Right atrium auricular region (tissue), 2 donors: ENCODE results near the gene KCNQ1. TPM values are rescaled to one million over a fixed set of nuclear protein-coding genes. Genes with fewer than 3 reads are reported as not detected.

Source experiments
- DNase-seq: peaks from one replicate; pipeline ENCODE4 v3.0.0-alpha.2; 2019; ENCODE audit warnings: low spot score
- H3K27ac ChIP-seq, 2 donors: fragments of 200-600 bp; sonication (generic); 1 replicate in 1 of 2; 2 replicates in 1 of 2; pipeline ENCODE4 v1.5.1; 2016 to 2019
- H3K27me3 ChIP-seq, 2 donors: fragments of 200-600 bp; sonication (generic); one replicate each; pipeline versions ENCODE4 v1.5.1 to v1.6.0; 2017 to 2019
- H3K36me3 ChIP-seq: fragments of 200-600 bp; sonication (generic); one replicate; pipeline ENCODE4 v1.5.1; 2016
- H3K4me1 ChIP-seq, 2 donors: fragments of 200-600 bp; sonication (generic); one replicate each; pipeline versions ENCODE4 v1.5.1 to v1.6.0; 2017 to 2019
- H3K4me3 ChIP-seq, 2 donors: fragments of 200-600 bp; sonication (generic); 1 replicate in 1 of 2; 2 replicates in 1 of 2; pipeline ENCODE4 v1.5.1; 2017 to 2019; ENCODE audit warnings: mild to moderate bottlenecking in 1 of 2, moderate library complexity in 1 of 2
- H3K9me3 ChIP-seq, 2 donors: fragments of 200-600 bp; sonication (generic); one replicate each; pipeline ENCODE4 v1.5.1; 2019
- CTCF ChIP-seq, 2 donors: fragments of 200-600 bp; sonication (generic); IDR thresholded peaks; one replicate each; pipeline ENCODE4 v1.5.1; 2019; ENCODE audit warnings: antibody characterized with exemption in 2 of 2
- total RNA-seq, 2 donors: library from RNA; depleted of rRNA; stranded (reverse); fragments of >200 nt; gene quantifications; one replicate each; pipeline ENCODE4 v1.1.0, GENCODE V29; 2016

Gene KCNQ1
- total RNA-seq, 2 donors from 2014 or later, result 12.7 to 25.1 TPM

DNA sequence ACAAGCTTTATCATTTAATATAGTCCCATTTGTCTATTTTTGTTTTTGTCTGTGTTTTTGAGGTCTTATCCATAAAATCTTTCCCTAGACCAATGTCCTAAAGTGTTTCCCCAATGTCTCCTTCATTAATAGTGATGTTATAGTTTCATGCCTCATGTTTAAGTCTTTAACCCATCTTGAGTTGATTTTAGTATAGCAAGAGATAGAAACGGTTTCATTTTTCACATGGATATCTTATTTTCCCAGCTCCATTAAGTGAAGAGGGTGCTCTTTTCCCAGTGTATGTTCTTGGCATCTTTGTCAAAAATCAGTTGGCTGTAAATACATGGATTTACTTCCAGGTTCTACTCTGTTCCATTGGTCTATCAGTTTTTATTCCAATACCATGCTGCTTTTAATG, 196.8 kb downstream of the KCNQ1 start:
- no peak overlapping the region for H3K4me3 ChIP-seq
- no peaks in the 10 kb centered on the region for H3K36me3 ChIP-seq
- no peak overlapping the region for H3K27ac ChIP-seq
- DNase-seq, result no peak
- TF ChIP-seq CTCF (IDR thresholded peaks at IDR 0.05), result no peak
- no peaks in the 10 kb centered on the region for H3K27me3 ChIP-seq
- H3K9me3 ChIP-seq, result peaks cover 23 to 78% of the 10 kb centered on the region in 2 donors
- no peaks in the 10 kb centered on the region for H3K4me1 ChIP-seq

- no peak for DNase-seq
- H3K4me3 ChIP-seq, result no peak overlapping the region
- no peak overlapping the region for H3K27ac ChIP-seq
- H3K4me1 ChIP-seq, result no peaks in the 10 kb centered on the region
- no peaks in the 10 kb centered on the region for H3K36me3 ChIP-seq
- no peak for TF ChIP-seq CTCF (IDR thresholded peaks at IDR 0.05)
- no peaks in the 10 kb centered on the region for H3K27me3 ChIP-seq
- H3K9me3 ChIP-seq, result peaks cover 23 to 85% of the 10 kb centered on the region in 2 donors
Observed at GRCh38 chr11:2643746-2644145, 198.9 kb downstream of the KCNQ1 start.

DNA sequence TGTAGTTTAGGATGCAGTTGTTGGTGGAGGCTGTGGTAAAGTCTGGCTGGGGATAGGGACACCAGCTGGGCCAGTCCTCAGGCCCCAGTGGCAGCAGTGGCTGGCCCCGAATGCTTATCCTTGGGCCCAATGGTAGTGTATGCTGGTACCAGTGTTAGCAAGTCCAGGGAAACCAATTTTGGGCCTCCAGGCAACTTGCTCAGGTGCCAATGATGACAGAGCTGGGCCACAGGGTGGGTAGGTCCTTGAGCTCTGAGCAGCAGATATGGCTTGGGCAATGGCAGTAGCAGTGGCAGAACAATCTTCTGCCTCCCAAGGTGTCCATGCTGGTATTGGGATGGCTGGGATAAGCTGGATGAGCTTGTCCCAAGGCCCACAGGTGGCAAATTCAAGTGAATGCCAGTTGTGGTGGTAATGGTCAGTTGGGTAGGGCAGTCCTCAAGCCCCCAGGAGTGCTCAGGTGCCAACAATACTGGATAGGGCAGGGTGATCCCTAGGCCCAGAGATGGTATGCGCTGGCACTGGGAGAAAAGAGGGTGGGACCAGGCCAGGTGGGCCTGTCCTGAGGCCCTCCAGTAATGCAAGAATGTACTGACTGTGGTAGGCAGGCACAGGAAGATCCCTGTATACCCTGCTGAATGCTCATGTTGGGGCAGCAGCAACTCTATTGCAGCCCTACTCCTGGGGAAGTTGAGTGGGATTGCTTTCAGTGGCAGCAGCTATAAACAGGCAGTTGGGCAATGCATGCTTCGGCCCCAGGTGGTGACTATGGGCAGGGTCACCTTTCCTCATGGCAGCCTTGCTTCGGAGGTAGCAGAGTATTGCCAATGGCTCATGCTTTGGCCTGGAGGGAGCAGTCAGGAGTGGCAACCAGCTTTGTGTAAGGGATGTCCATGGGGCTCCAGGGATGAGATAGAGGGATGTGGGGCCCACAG, 200.3 kb downstream of the KCNQ1 start:
- no peak for TF ChIP-seq CTCF (IDR thresholded peaks at IDR 0.05)
- no peaks in the 10 kb centered on the region for H3K27me3 ChIP-seq
- no peaks in the 10 kb centered on the region for H3K4me1 ChIP-seq
- H3K36me3 ChIP-seq, result no peaks in the 10 kb centered on the region
- no peak overlapping the region for H3K27ac ChIP-seq
- DNase-seq, result no peak
- H3K9me3 ChIP-seq, result peaks cover 28 to 84% of the 10 kb centered on the region in 2 donors
- H3K4me3 ChIP-seq, result no peak overlapping the region

- Histone ChIP-seq H3K27ac (no peak overlapping the region), H3K4me3 (no peak overlapping the region), H3K36me3 (no peaks in the 10 kb centered on the region), H3K9me3 (peaks cover 33 to 84% of the 10 kb centered on the region in 2 donors), H3K27me3 (no peaks in the 10 kb centered on the region), H3K4me1 (no peaks in the 10 kb centered on the region)
- TF ChIP-seq CTCF (IDR thresholded peaks at IDR 0.05), result no peak
- DNase-seq, result no peak
Observed at GRCh38 chr11:2645779-2646118, 200.9 kb downstream of the KCNQ1 start.

- no peaks in the 10 kb centered on the region for H3K36me3 ChIP-seq
- peaks cover 33 to 74% of the 10 kb centered on the region in 2 donors for H3K9me3 ChIP-seq
- no peaks in the 10 kb centered on the region for H3K4me1 ChIP-seq
- H3K27me3 ChIP-seq, result no peaks in the 10 kb centered on the region
- H3K27ac ChIP-seq, result no peak overlapping the region
- DNase-seq, result no peak
- TF ChIP-seq CTCF (IDR thresholded peaks at IDR 0.05), result no peak
- no peak overlapping the region for H3K4me3 ChIP-seq
Observed at GRCh38 chr11:2647167-2647566, 202.4 kb downstream of the KCNQ1 start.
